HG03378 (cell line): Measurements from ENCODE around the gene MTLN.
A peak's percentile ranks its signal among the peaks of the same experiment; 100 is the strongest.
"Not testable (repeated sequence)": the region's sequence is repeated elsewhere in the genome, so short reads cannot be mapped to it uniquely, and the experiment has no call there.

Source experiments
- ATAC-seq: cut with Tn5 transposase; IDR thresholded peaks from one replicate; pipeline ENCODE4 v1.9.1; 2021; ENCODE audit warnings: mild to moderate bottlenecking, moderate library complexity; ENCODE audit not compliant: unreplicated experiment

The MTLN gene, protein sequence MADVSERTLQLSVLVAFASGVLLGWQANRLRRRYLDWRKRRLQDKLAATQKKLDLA

DNA sequence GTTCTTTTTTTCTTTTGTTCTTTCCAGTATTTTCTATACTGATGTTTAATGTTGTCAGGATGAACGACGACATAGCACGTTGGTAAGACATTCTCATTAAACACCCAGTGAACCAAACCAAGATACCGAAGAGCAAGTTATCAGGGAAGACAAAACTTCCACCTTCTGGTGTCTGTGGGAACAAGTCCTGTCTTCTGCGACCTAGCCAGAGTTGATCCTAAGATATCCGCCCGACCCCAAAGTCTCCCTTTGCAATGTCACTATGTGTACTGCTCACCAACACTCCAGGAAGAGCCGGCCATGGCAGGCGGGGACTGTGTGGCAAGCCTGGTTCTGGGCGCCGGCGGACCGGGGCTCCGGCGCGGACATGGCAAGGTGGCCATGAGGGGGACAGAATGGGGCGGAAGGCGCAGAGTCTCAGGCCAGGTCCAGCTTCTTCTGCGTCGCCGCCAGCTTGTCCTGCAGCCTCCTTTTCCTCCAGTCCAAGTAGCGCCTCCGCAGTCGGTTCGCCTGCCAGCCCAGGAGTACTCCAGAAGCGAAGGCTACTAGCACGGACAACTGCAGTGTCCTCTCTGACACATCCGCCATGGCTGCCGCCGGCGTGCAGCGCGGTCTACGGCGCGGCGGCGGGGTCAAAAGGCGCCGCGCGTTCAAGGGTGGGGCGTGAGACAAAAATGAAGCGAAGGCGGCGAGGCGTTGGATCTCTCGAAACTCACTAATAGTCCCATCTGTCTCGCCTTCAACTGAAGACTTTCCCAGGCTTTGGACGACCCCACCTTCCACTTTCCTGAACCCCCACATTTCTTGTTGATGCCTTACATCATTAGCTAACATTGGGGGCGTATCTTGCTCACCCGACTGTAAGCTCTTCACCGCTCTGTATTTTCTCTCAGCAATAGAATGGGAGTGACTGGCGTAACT is at the start of gene MTLN:
MTLN (minus strand) TSS at position 610 of the 921 bp plus-strand sequence; CDS start at position 588, 22 bp downstream.
- peak; percentile 74 for ATAC-seq

- not testable (repeated sequence) for ATAC-seq
These were observed 49.6 kb upstream of the MTLN start for GRCh38 chr2:110261910-110262309.

GRCh38 chr2:110248081-110248795 is 35.9 kb upstream of the MTLN start:
- not testable (repeated sequence) for ATAC-seq

DNA sequence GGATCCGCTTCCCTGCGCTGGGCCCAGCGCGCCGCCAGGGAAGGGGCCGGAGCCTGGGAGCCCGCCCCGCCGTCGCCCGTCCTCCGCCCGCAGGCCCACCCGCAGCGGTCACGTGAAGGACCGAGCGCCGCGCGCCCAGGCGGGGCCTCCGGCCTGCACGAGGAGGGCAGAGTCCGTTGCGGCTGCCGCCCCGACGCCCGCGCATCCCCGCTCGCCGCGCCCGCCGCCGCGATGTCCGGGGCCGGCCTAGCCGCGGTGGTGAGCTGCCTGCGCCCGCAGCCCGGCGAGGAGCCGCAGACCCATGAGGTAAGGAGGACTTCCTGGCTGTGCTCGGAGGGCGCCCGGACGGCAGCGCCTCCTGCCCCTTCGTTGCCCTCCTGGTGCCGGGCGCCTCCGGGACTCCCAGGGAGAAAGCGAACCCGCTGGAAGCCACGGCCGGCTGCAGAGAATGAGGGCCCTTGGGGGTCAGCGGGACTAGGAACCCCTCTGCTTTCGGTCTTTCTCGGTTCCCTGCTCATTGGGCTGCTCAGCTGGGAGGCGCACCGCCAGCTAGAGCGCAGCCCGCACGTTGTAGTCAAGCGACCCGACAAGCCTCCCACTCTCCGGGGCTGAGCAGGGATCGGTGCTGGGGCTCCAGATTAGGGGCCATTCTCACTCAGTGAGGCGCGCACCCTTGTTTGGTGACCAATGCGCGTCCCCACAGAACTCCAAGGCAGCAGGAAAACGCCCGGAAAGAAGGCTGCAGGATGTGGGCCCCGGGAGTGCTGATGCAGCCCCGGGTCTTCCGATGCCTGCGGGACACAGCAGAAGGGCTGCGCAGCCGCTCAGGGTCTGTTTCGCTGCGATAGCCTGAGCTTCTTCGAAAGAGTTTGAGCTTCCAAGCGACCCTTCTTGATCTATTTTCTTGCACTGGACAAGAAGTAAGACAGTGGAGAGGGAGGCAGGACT is 33.4 kb upstream of the MTLN start:
- not testable (repeated sequence) for ATAC-seq

DNA sequence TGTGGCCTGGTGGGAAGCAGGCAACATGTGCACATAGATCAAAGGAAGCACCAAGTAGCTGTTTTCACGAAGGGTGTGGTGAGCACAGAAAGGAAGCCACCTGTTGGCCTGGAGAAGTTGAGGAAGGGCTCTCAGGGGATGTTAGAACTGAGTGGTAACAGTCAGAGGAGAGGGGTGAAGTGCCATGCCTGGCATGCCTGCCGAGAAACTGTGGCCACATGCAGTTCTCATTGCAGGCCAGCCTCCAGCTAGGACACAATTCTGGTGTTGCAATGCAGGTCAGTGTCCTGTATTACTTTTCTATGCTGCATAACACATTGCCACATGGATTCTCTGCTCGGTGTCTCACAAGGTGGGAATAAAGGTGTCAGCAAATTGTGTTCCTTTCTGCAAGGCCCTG is 30.9 kb upstream of the MTLN start:
- not testable (repeated sequence) for ATAC-seq

GRCh38 chr2:110234514-110234913 is 22.2 kb upstream of the MTLN start:
- ATAC-seq = not testable (repeated sequence)

GRCh38 chr2:110229886-110230285 is 17.5 kb upstream of the MTLN start:
- ATAC-seq = not testable (repeated sequence)

GRCh38 chr2:110222626-110223025 is 10.3 kb upstream of the MTLN start:
- not testable (repeated sequence) for ATAC-seq

DNA sequence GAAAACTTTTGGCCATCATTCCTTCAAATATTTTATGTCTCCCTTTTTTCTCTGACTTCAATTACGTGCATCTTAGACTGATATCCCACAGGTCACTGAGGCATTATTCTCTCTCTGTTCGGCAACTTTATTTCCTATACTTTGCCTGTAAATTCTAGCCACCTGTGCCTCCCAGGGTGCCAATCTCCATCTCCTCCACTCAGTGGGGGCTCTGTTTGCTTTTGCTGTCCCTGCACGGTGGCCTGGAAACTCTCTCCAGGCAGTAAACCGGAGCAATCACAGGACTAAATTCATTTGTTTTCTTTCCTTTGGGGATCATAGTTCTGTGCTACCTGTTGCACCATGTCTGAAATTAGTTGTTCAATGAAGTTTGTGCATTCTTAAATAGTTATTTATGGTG is 9.6 kb upstream of the MTLN start:
- no peak for ATAC-seq

GRCh38 chr2:110220190-110220564 is 7.8 kb upstream of the MTLN start:
- no peak for ATAC-seq

DNA sequence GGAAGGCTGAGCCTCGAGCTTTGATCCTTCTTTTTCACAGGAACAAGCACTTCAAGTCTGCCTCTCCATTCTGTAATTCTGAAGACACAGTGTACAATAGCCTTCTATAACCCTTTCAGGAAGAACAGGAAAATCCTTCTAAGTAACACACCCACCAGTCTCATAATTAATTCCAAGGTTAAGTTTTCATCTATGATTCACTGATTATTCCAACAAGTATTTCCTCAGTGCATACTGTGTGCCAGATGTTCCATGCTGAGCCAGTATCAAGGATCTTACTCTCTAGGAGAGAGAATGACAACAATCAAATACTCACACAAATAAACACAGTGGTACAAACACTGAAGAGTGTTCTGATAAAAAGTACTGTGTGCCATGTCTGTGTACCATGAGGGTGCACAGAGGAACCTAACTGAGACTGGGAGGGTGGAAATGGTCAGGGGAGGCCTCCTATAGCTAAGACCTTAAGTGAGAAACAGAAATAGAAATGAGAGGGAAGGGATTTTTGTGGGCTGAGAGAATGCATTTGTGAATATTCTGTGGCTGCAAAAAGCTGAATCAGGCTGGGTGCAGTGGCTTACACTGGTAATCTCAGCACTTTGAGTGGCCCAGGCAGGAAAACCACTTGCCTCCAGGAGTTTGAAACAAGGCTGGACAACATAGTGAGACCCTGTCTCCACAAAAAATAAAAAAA is 7.3 kb upstream of the MTLN start:
- ATAC-seq = no peak

- ATAC-seq = not testable (repeated sequence)
These were observed 6.5 kb upstream of the MTLN start for GRCh38 chr2:110218889-110219288.

GRCh38 chr2:110216803-110217202 is 4.5 kb upstream of the MTLN start:
- no peak for ATAC-seq

DNA sequence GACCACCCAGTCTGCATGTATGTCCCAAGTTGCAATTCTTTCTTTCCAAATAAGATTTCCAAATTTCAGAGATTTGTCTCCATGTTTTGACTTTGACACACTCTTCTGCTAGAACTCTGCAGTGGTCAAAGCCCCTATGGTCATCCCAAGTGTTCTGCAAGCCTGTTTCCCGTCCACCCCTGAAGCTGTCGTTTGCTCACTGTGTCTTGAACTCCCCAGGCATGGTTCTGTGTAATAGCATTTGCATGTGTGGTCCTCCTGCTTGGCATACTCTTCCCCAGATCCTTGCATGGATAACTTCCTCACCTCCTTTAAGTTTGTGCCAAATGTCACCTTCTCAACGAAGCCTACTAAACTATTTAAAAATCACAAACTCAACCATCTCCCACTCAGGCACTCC is 3.9 kb upstream of the MTLN start:
- no peak for ATAC-seq

DNA sequence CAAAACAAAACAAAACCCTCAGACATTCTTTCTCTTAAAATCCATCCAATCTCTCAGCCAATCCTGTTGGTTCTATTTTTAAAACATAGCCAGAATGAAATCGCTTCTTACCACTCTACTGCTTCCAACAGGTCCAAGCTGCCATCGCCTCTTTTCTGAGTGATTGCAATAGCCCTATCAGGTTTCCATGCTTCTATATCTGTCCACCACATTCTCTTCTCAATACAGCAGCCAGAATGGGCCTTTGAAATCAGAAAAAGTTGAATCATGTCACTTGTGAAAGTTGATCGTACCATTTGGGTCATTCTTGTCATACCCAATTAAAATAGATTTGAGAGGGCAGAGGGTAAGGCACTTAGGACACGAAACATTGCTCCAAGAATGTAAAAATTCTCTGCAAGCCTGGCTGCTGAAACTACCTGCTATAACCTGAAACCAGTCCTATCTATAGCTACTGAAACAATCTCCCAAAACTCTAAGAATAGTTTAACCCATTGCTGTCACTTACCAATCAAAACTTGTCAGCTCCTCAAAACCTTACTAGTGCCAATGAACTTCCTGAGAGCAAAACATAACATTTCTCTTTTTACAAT is 3.3 kb upstream of the MTLN start:
- ATAC-seq = no peak

DNA sequence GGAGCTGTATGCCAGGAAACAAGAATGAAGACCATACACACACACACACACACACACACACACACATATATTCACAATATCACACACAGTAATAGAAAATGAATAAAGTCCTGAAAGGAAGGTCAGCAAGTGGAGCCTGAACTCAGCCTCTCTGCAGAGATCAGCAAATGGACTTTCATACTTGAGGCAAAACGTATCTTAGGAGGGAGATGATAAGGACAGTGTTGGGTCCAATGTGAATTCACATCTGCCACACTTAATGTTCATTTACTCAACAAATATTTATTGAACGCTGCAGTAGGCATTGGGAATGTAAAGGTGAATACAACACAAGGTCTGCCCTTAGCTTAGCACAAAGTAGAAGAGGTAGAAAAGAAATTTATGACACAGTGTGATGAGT is 2.7 kb upstream of the MTLN start:
- ATAC-seq = no peak

- not testable (repeated sequence) for ATAC-seq
These were observed 1.2 kb upstream of the MTLN start for GRCh38 chr2:110213522-110213921.

DNA sequence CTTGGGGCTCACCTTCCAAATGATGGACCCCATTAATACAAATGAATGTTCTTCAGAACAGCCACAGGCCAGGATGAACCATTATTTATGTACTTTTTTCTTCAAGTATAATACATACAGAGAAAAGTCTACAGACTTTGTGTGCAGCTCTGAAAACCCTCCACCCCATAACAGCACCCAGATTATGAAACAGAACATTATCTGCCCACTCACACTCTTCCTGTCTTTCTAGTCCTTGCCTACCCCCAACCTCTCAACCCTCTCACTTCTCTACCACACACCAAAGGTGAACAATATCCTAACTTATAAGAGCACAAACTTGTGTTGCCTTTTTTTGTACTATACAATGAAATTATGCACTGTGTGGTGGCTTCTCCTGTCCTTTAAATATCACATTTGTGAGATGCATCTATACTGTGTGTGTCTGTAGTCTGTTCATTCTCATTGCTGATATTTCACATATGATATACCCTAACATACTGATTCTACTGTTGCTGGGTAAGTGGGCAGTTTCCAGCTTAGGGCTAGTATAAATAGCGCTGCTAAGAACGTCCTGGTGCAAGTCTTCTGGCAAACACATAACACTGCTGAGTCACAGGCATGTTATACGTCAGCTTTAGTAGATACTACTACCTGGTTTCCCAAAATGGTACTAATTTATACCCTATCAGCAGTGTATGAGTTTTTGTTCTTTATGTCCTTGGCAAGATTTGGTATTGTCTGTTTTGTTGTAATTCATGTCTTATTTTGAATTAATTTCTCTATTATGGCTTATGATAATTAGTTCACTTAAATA is 6.5 kb downstream of the MTLN start:
- no peak for ATAC-seq
